NCI-H2029 treated with DMSO at 0.1 percent for 48 hours (cell line): ENCODE measurements around the gene PRG2.
"Not testable (repeated sequence)": the region's sequence is repeated elsewhere in the genome, so short reads cannot be mapped to it uniquely, and the experiment has no call there.

Experiments
- DNase-seq: peaks from one replicate; lab custom pipeline; 2025; lab: John Stamatoyannopoulos, UW

PRG2 gene

GRCh38 chr11:57419146-57419545 is 28.7 kb upstream of the PRG2 start:
- DNase-seq = no peak

DNA sequence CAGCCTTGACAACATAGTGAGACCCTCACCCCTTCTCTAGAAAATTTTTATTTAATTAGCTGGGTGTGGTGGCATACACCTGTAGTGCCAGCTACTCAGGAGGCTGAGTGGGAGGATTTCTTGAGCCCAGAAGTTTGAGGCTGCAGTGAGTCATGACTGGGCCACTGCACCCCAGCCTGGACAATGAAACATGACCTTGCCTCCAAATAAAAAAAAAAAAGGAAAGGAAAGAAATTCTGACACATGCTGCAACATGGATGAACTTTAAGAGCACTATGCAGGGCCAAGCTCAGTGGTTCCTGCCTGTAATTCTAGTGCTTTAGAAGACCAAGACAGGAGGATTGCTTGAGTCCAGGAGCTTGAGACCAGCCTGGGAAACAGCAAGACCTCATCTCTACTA is 27.7 kb upstream of the PRG2 start:
- no peak for DNase-seq

- no peak for DNase-seq
These were observed 26.6 kb upstream of the PRG2 start for GRCh38 chr11:57417056-57417455.

GRCh38 chr11:57416436-57416835 is 26.0 kb upstream of the PRG2 start:
- DNase-seq = no peak

GRCh38 chr11:57414612-57415212 is 24.3 kb upstream of the PRG2 start:
- DNase-seq = no peak

GRCh38 chr11:57413681-57414080 is 23.2 kb upstream of the PRG2 start:
- DNase-seq = no peak

- no peak for DNase-seq
These were observed 19.8 kb upstream of the PRG2 start for GRCh38 chr11:57410287-57410686.

DNA sequence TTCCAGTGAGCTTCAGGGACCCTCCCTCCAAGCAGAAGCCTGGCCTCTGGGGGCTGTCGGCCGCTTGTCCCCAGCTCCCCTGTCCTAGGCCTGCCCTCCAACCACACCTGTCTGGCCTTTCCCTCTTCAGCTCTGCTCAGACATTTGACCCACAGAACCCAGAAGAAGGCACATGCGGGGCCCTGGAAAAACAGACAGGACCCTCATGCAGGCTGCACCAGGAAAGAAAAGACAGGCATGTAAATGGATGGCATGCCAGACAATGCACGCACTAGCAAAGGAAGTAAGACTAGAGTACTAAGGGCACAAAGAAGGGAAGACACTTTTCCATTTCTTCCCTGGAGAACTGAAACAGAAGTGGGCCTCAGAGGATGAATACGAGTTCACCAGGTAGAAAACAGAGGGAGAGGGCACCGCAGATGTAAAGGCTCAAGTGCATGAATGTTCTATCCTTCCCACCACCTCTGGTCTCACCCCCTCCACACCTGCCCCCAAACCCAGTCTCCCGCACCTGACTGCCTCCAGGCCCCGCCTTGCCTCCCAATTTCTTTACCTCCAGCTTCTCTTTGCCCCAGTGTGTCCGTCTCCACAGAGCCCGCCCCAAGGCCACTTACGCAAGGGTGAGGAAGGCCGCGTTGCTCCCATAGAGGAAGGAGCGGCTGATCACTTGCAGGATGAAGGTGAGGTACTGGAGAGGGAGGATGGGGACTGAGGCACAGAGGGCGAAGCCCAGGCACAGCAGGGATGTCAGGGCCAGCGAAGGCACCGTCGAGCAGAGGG is 19.1 kb upstream of the PRG2 start:
- DNase-seq = no peak

DNA sequence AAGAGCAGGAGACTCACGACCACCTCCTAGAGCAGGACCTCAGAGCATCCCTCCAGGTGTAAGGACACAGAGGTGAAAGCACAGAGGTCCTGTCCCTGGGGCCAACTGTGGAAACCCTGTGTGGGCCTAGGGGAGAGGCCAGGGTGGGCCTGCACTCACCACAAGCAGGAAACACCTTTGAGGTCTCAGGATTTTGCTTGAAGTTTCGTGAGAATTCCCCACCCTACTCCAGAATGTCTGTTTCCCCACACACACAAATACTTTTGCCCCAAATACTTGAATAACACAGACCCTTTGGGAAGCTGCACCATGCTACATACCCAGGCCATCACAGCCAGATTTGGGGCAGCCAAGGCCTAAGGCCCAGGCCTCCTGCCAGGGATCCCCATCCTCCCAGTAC is 18.3 kb upstream of the PRG2 start:
- DNase-seq = no peak

GRCh38 chr11:57407941-57408475 is 17.6 kb upstream of the PRG2 start:
- DNase-seq = no peak

- DNase-seq = no peak
These were observed 16.8 kb upstream of the PRG2 start for GRCh38 chr11:57407010-57407920.

- no peak for DNase-seq
These were observed 16.0 kb upstream of the PRG2 start for GRCh38 chr11:57406337-57406904.

GRCh38 chr11:57405271-57405860 is 14.9 kb upstream of the PRG2 start:
- no peak for DNase-seq

DNA sequence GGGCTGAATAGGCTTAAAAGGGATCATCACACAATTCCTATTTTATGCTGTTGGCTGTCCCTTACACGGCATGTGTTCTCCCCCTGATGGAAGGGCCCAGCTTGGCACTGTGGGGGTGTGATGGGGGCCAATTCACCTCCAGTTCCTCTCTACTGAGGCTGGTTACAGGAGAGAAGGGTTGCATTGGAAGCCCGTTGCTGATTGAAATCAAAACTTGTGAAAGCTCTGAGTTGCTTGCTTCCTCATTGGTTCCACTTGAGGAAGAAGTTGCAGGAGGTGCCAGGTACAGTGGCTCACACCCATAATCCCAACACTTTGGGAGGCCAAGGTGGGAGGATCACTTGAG is 13.3 kb upstream of the PRG2 start:
- no peak for DNase-seq

- DNase-seq = not testable (repeated sequence)
These were observed 12.8 kb upstream of the PRG2 start for GRCh38 chr11:57403003-57403801.

DNA sequence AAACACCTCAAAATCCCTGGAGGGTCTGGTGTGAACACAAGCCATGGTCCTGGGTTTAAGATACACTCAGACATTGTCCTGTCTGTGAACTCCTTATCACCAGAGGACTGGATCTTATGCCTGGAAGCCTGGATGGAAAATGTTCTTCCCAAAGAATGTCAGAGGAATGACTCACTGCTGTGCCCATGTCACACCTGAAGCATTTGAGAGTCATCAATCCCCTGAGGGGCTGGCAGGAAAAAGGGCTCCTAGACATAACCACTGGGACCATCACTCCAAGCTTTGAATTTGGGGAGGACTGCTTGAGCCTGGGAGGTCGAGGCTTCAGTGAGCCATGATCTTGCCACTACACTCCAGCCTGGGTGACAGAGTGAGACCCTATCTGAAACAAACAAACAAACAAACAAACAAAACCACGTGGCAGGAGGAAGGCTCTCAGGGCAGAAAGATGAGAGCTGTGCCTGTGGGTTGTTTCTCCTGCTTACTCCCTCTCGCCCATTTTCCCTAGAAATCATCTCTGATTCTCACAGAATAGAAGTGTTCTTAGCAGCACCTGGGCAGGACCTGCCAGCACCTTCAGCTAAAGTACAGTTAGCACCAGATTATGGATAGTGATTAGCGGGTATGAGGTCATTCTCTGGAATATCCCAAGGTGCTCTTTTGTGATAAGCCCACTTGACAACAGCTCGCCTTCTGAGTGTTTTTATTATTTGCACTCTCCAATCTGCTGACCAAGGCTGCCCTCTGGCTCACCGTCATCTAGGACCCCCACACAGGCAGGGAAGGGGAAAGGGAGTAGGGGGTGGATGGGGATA is 11.9 kb upstream of the PRG2 start:
- peak; percentile 43 for DNase-seq

GRCh38 chr11:57399972-57400578 is 9.6 kb upstream of the PRG2 start:
- DNase-seq = no peak

- DNase-seq = no peak
These were observed 8.8 kb upstream of the PRG2 start for GRCh38 chr11:57399221-57399620.

DNA sequence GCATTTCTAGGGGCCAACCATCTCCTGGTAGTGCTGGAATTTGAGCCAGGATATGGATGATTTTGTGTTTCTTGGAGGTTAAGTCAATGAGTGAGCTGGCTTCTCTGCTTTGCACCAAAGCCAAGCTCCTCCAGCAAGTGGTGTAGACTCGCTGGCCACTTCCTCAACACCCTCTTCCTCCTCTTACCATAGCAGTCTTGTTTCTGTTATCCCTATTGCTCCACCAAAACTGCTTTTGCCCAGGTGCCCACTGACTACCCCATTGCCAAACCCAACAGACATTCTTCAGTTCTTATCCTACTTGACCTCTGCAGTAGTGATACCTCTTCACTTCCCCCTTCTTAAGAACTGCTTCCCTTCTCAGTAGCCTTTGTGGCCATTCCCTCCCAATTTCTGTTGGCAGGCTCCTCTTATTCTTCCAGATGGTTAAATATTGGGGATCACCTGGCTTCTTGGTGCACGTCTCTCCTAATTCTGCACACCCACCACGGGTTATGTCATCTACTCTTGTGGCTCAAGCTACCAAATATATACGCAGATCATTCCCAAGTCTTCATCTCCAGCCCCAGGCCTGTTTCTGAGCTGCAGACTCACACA is 7.0 kb upstream of the PRG2 start:
- DNase-seq = no peak
